Subcutaneous abdominal adipose tissue (tissue), 5 donors: ENCODE data around the gene TAF1C.
"Not testable (repeated sequence)": the region's sequence is repeated elsewhere in the genome, so short reads cannot be mapped to it uniquely, and the experiment has no call there.

Source experiments
- H3K27ac ChIP-seq: one replicate; pipeline ENCODE4 v1.7.0; 2013; ENCODE audit warnings: low read depth, mild to moderate bottlenecking, inconsistent platforms, low read length, moderate library complexity
- H3K27me3 ChIP-seq, 5 donors: one replicate each; pipeline ENCODE4 v1.7.0; 2013; ENCODE audit warnings: low read length in 5 of 5, inconsistent platforms in 1 of 5; ENCODE audit not compliant: control insufficient read depth in 5 of 5, insufficient read depth in 4 of 5
- H3K36me3 ChIP-seq, 5 donors: one replicate each; pipeline ENCODE4 v1.7.0; 2013; ENCODE audit warnings: low read length in 5 of 5; ENCODE audit not compliant: control insufficient read depth in 5 of 5, insufficient read depth in 5 of 5
- H3K4me1 ChIP-seq, 5 donors: one replicate each; pipeline ENCODE4 v1.7.0; 2013; ENCODE audit warnings: low read length in 5 of 5, mild to moderate bottlenecking in 3 of 5, moderate library complexity in 1 of 5; ENCODE audit not compliant: control insufficient read depth in 5 of 5, insufficient read depth in 5 of 5
- H3K4me3 ChIP-seq, 5 donors: one replicate each; pipeline ENCODE4 v1.7.0; 2013; ENCODE audit warnings: low read length in 5 of 5, low read depth in 1 of 5
- H3K9ac ChIP-seq, 5 donors: one replicate each; pipeline ENCODE4 v1.7.0; 2013; ENCODE audit warnings: low read length in 5 of 5, mild to moderate bottlenecking in 4 of 5, moderate library complexity in 3 of 5
- H3K9me3 ChIP-seq, 5 donors: one replicate each; pipeline ENCODE4 v1.7.0; 2013; ENCODE audit warnings: low read length in 5 of 5; ENCODE audit not compliant: control insufficient read depth in 5 of 5
- donor health status: healthy.
- donor health status: healthy.
- donor health status: healthy.
- donor health status: healthy.
- donor health status: healthy.

Gene TAF1C

DNA sequence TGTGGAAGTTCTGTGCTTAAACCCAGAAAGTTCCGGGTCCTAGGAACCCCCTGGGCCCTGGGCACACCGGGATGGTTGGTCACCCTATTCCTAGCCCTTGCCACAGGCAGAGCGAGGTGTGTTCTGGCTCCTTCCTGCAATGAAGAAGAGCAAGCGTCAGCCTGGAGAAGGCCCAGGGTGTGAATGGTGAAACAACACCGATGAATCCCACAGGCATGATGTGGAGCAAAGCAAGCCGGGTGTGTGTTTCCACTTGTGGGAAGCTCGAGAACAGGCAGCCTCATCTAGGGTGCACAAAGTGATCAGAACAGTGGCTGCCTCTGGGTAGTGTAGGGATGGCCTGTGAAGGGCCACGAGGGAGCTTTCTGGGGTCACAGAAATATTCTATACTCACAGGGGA is 39.2 kb upstream of the TAF1C start:
- Histone ChIP-seq H3K36me3 (no peaks in the 10 kb centered on the region), H3K9ac (no peak overlapping the region), H3K27me3 (no peaks in the 10 kb centered on the region), H3K4me1 (peaks cover 5 to 19% (median 12%) of the 10 kb centered on the region in 5 donors), H3K9me3 (no peaks in the 10 kb centered on the region), H3K27ac (no peak overlapping the region), H3K4me3 (no peak overlapping the region)

- H3K9me3 ChIP-seq: no peaks in the 10 kb centered on the region
- no peak overlapping the region for H3K9ac ChIP-seq
- H3K27me3 ChIP-seq: no peaks in the 10 kb centered on the region
Measured at GRCh38 chr16:84225571-84225970, 38.7 kb upstream of the TAF1C start.

DNA sequence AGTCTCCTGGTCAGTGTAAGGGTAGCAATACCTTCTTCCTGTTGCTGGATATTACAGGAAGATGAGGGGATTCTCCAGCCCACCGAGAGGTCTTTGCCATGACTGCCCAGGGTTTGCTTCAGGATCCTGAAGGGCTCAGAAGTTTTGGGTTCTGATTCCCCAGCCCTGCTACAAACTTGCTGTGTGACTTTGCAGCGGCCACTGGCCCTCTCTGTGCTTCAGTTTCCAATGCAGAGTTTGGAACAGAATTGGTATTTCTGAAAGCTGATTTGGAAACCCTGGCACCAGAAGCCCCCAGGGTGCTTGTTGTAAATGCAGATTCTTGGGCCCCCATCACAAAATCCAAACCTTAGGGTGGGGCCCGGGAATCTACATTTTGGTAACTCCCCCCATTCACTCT is 38.3 kb upstream of the TAF1C start:
- no peaks in the 10 kb centered on the region for H3K9me3 ChIP-seq

More at GRCh38 chr16:84225571-84225970, 38.7 kb upstream of the TAF1C start:
- Histone ChIP-seq H3K27ac (no peak overlapping the region), H3K36me3 (no peaks in the 10 kb centered on the region), H3K4me3 (no peak overlapping the region), H3K4me1 (peaks cover 5 to 19% (median 12%) of the 10 kb centered on the region in 5 donors)

GRCh38 chr16:84224554-84224953 is 37.7 kb upstream of the TAF1C start:
- Histone ChIP-seq H3K27ac (no peak overlapping the region), H3K9me3 (no peaks in the 10 kb centered on the region), H3K27me3 (no peaks in the 10 kb centered on the region), H3K36me3 (no peaks in the 10 kb centered on the region), H3K4me3 (no peak overlapping the region), H3K9ac (no peak overlapping the region), H3K4me1 (peaks cover 5 to 15% (median 12%) of the 10 kb centered on the region in 5 donors)

More for the DNA sequence above, 38.3 kb upstream of the TAF1C start:
- no peak overlapping the region for H3K27ac ChIP-seq
- H3K4me3 ChIP-seq: no peak overlapping the region
- H3K9ac ChIP-seq: no peak overlapping the region
- no peaks in the 10 kb centered on the region for H3K27me3 ChIP-seq
- H3K4me1 ChIP-seq: peaks cover 5 to 19% (median 12%) of the 10 kb centered on the region in 5 donors
- H3K36me3 ChIP-seq: no peaks in the 10 kb centered on the region

DNA sequence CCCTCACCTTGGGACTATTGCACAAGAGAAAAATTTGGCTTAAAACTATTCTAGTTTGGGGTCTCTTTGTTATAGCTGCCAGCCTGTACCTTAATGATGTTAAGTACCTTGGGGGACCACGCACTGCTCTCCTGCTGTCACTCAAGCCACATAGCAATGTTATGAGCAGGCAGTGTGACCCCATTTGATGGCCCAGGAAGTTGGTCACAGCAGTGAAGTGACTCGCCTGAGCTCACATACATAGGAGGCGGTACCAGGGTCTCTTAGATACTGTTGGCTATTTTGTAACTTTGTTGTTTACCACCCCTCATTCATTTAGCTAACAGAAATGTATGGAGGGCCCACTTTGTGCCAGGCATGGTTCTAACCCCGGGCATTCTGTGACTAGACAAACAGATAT is 36.6 kb upstream of the TAF1C start:
- H3K36me3 ChIP-seq: no peaks in the 10 kb centered on the region
- no peaks in the 10 kb centered on the region for H3K27me3 ChIP-seq
- peaks cover 5 to 10% (median 7%) of the 10 kb centered on the region in 5 donors for H3K4me1 ChIP-seq
- no peak overlapping the region for H3K27ac ChIP-seq
- H3K9ac ChIP-seq: no peak overlapping the region
- no peak overlapping the region for H3K4me3 ChIP-seq
- no peaks in the 10 kb centered on the region for H3K9me3 ChIP-seq

- H3K27me3 ChIP-seq: no peaks in the 10 kb centered on the region
- no peaks in the 10 kb centered on the region for H3K4me1 ChIP-seq
- no peaks in the 10 kb centered on the region for H3K9me3 ChIP-seq
- H3K27ac ChIP-seq: no peak overlapping the region
- no peak overlapping the region for H3K9ac ChIP-seq
- no peak overlapping the region for H3K4me3 ChIP-seq
- H3K36me3 ChIP-seq: no peaks in the 10 kb centered on the region
Measured at GRCh38 chr16:84220851-84221250, 34.0 kb upstream of the TAF1C start.

- Histone ChIP-seq H3K36me3 (no peaks in the 10 kb centered on the region), H3K9ac (no peak overlapping the region), H3K9me3 (no peaks in the 10 kb centered on the region), H3K27ac (no peak overlapping the region), H3K4me3 (no peak overlapping the region), H3K4me1 (peaks cover 0 to 2% (median 0%) of the 10 kb centered on the region in 5 donors), H3K27me3 (no peaks in the 10 kb centered on the region)
Measured at GRCh38 chr16:84218956-84219355, 32.1 kb upstream of the TAF1C start.

- no peak overlapping the region for H3K4me3 ChIP-seq
- no peaks in the 10 kb centered on the region for H3K36me3 ChIP-seq
- H3K27me3 ChIP-seq: no peaks in the 10 kb centered on the region
- H3K4me1 ChIP-seq: peaks cover 0 to 2% (median 0%) of the 10 kb centered on the region in 5 donors
- no peak overlapping the region for H3K27ac ChIP-seq
- no peaks in the 10 kb centered on the region for H3K9me3 ChIP-seq
- H3K9ac ChIP-seq: no peak overlapping the region
Measured at GRCh38 chr16:84218176-84218823, 31.4 kb upstream of the TAF1C start.

DNA sequence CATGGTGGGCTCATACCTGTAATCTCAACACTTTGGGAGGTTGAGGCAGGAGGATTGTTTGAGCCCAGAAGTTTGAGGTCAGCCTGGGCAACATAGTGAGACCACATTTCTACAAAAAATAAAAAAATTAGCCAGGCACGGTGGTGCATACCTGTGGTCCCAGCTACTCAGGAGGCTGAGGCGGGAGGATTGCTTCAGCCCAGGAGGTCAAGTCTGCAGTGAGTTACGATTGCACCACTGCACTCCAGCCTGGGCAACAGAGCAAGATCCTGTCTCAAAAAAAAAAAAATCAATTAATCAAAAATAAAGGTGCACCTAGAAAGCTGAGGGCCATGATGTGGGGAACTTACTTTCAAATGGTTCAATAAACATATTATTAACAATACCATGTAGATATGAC is 29.3 kb upstream of the TAF1C start:
- not testable (repeated sequence) for H3K4me3 ChIP-seq, H3K27me3 ChIP-seq, H3K9me3 ChIP-seq, H3K27ac ChIP-seq, H3K9ac ChIP-seq, H3K36me3 ChIP-seq, H3K4me1 ChIP-seq

DNA sequence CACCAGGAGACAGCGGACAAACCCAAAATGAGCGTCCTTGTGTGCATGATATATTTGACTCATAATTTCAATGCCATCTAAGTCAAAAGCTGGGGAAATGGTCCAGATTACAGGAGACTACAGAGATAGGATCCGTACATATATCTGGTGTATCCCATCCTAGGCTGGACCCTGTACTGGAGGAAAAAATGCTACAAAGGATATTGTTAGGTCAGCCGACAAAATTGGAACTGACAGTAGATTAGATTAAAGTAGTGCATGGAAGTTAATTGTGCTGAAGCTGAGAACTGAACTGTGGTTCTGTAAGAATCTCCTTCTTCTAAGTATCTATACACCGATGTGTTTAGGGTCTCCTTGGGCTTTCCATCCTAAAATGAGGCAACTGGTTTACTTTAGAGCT is 28.7 kb upstream of the TAF1C start:
- H3K27me3 ChIP-seq: no peaks in the 10 kb centered on the region
- no peak overlapping the region for H3K27ac ChIP-seq
- no peak overlapping the region for H3K4me3 ChIP-seq
- H3K36me3 ChIP-seq: no peaks in the 10 kb centered on the region
- H3K9ac ChIP-seq: no peak overlapping the region
- no peaks in the 10 kb centered on the region for H3K9me3 ChIP-seq
- H3K4me1 ChIP-seq: peaks cover 0 to 2% (median 0%) of the 10 kb centered on the region in 5 donors
